Common myeloid progenitor, CD34-positive (primary cell): Measurements from ENCODE around the gene TPRKB.
"Not testable (repeated sequence)": the region's sequence is repeated elsewhere in the genome, so short reads cannot be mapped to it uniquely, and the experiment has no call there.

Source experiments
- CTCF ChIA-PET: fragments of 350-600 bp; sonication (Branson Sonifier 250); formaldehyde crosslinking; loops from one replicate; lab custom pipeline; 2021; ENCODE audit warnings: antibody characterized with exemption; lab: Charles Lee
- POLR2A ChIA-PET: fragments of 350-600 bp; sonication (Branson Sonifier 250); formaldehyde crosslinking; loops from one replicate; lab custom pipeline; 2021; ENCODE audit warnings: antibody characterized with exemption; lab: Charles Lee
- DNase-seq, 3 donors: peaks; one replicate each; pipeline versions ENCODE4 v3.0.0 to v3.0.0-alpha.2; 2013
- H3K27ac ChIP-seq, 2 experiments: 1 replicate in 1 of 2; 2 replicates in 1 of 2; pipeline ENCODE4 v1.7.0; 2013; ENCODE audit warnings: inconsistent platforms in 2 of 2, low read length in 2 of 2, mild to moderate bottlenecking in 2 of 2, low read depth in 1 of 2, moderate library complexity in 1 of 2; ENCODE audit not compliant: severe bottlenecking in 2 of 2, insufficient read depth in 1 of 2, poor library complexity in 1 of 2
- H3K27me3 ChIP-seq, 5 experiments: replicated peaks in 2 of 5; 1 replicate in 3 of 5; 2 replicates in 2 of 5; pipeline versions ENCODE4 v1.6.1 to v1.7.0; 2013; ENCODE audit warnings: low read length in 4 of 5, mild to moderate bottlenecking in 2 of 5, moderate library complexity in 2 of 5, inconsistent platforms in 1 of 5; ENCODE audit not compliant: insufficient read depth in 5 of 5, control insufficient read depth in 4 of 5
- H3K36me3 ChIP-seq, 4 experiments: 1 replicate in 2 of 4; 2 replicates in 2 of 4; pipeline versions ENCODE4 v1.6.1 to v1.7.0; 2013; ENCODE audit warnings: low read length in 3 of 4, control low read depth in 1 of 4, mild to moderate bottlenecking in 1 of 4; ENCODE audit not compliant: control insufficient read depth in 4 of 4, insufficient read depth in 4 of 4
- H3K4me1 ChIP-seq, 4 experiments: 1 replicate in 3 of 4; 2 replicates in 1 of 4; pipeline versions ENCODE4 v1.6.1 to v1.7.1; 2013; ENCODE audit warnings: low read length in 3 of 4, mild to moderate bottlenecking in 3 of 4, control low read depth in 1 of 4, inconsistent platforms in 1 of 4, moderate library complexity in 1 of 4; ENCODE audit not compliant: control insufficient read depth in 4 of 4, insufficient read depth in 4 of 4; ENCODE audit errors: control extremely low read depth in 1 of 4
- H3K4me3 ChIP-seq, 7 experiments: 1 replicate in 4 of 7; 2 replicates in 3 of 7; pipeline versions ENCODE4 v1.5.1 to v1.7.0; 2013; ENCODE audit warnings: mild to moderate bottlenecking in 7 of 7, low read length in 6 of 7, moderate library complexity in 6 of 7, inconsistent platforms in 2 of 7, low read depth in 2 of 7, control low read depth in 1 of 7; ENCODE audit not compliant: insufficient read depth in 4 of 7, control insufficient read depth in 1 of 7; ENCODE audit errors: extremely low read depth in 1 of 7
- H3K9me3 ChIP-seq, 5 experiments: 1 replicate in 4 of 5; 2 replicates in 1 of 5; pipeline versions ENCODE4 v1.6.1 to v1.7.1; 2013; ENCODE audit warnings: low read length in 4 of 5, mild to moderate bottlenecking in 2 of 5, inconsistent platforms in 1 of 5, low read depth in 1 of 5, moderate library complexity in 1 of 5; ENCODE audit not compliant: control insufficient read depth in 4 of 5, insufficient read depth in 2 of 5; ENCODE audit errors: control extremely low read depth in 1 of 5
- WGBS: methylation state at CpG from one replicate; pipeline ENCODE4 v1.1.5; 2013; ENCODE audit not compliant: insufficient coverage; 5-methylcytosine and 5-hydroxymethylcytosine counted together

Gene TPRKB

DNA sequence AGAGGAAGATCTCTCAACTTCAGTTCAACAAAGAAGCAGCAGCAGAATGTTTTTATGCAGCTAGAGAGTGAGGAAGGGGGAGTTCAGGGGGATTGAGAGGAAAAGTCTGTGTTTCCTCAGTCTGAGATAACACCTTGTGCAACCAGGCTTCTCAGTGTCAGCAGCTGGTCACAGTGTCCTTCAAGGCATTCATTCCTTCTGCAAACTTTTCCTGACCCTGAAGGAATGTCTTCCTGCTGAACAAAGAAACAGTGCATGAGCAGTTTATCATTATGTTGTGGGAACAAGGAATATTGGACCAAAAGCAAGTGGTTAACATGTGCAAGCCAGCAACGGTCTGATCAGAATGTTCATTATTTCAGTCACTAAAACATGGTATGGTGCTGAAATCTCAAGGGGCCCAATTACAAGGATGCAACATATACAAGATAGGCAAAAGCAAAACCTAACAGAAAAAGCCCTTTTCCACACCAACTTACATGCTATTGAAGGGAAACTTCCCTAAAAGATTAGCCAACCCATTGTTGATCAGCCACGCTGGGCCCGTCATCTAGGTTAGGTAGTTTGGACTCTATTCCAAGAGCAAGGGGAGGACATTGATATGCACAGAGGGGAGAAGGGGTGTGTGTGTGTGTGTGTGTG is 34.2 kb downstream of the TPRKB start:
- Histone ChIP-seq H3K4me1 (peaks cover 9 to 73% (median 59%) of the 10 kb centered on the region in 4 experiments), H3K27ac (peak overlapping the region in 1 of 2 experiments; percentile 66), H3K4me3 (peak overlapping the region in 2 of 7 experiments; percentile 6 to 31)
- peak in 2 of 3 donors; percentile 31 to 56 for DNase-seq
- POLR2A ChIA-PET, result interaction anchor here (0.6 kb wide), 1 partner anchor 417 kb away, joined by 4 read pairs; no protein-coding TSS in a partner anchor
- H3K9me3 ChIP-seq, CTCF ChIA-PET, H3K27me3 ChIP-seq, H3K36me3 ChIP-seq: not testable (repeated sequence)
- WGBS, result 0% methylated on average over 1 of the region's 3 CpGs

DNA sequence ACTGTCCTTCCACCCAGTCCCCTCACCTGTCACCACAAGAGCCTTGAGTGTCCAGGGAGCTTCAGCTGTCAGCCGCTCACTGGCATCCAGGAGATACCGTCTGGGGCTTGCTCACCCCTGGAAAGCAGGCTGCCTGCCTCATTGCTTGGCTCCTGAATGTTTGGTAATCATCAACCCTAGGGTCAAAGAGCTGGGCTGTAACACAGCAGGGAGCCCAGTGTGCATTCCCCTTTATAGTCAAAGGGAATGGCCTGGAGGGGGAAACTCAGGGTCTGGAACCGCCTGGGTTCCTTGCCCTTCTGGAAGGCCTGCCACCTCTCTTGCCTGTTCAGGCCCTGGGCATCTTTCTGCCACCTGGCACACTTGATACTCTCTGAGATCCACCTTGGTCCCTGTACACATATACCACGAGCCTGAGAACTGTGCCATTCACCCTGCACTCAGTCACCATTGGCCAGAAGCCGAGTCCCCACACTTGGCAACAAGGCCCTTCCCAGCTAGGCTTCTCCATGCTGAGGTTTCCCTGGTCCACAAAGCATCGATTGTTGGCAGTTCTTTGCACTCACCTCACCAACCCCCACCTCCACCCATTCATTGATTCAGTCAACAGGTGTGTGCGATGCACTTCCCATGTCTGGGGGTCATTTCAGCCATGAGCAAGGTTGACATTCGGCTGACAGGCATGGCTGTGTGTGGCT is 35.0 kb downstream of the TPRKB start:
- DNase-seq, result peak in 1 of 3 donors; percentile 9
- no peaks in the 10 kb centered on the region for H3K27me3 ChIP-seq
- ChIA-PET POLR2A (no interaction called here), CTCF (interaction anchor here (2.4 kb wide), 1 partner anchor 12 kb away, joined by 12 read pairs; no protein-coding TSS in a partner anchor)
- peak overlapping the region in 3 of 7 experiments; percentile 6 to 46 (median 31) for H3K4me3 ChIP-seq
- H3K9me3 ChIP-seq, result peaks cover 0 to 5% (median 0%) of the 10 kb centered on the region in 5 experiments
- H3K36me3 ChIP-seq, result no peaks in the 10 kb centered on the region
- H3K27ac ChIP-seq, result peak overlapping the region in 1 of 2 experiments; percentile 66
- peaks cover 9 to 65% (median 55%) of the 10 kb centered on the region in 4 experiments for H3K4me1 ChIP-seq
- WGBS, result 69% methylated on average over 5 of the region's 8 CpGs

DNA sequence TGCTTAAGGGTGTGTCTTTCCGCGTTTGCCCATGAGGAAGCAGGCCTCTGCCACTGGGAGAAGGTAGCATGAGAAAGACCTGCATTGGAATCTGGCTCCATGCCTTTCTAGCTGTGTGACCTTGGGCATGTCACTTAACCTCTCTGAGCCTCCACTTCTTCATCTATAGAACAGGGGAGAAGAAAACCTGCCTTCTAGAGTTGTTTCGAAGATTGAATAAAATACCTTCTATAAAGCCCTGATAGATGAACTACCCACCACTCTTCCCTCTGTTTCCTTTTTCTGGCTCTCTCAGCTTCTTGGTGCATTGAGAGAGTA is 35.7 kb downstream of the TPRKB start:
- POLR2A ChIA-PET, H3K36me3 ChIP-seq, H3K9me3 ChIP-seq, DNase-seq, H3K27me3 ChIP-seq, H3K27ac ChIP-seq: not testable (repeated sequence)
- peaks cover 9 to 60% (median 53%) of the 10 kb centered on the region in 4 experiments for H3K4me1 ChIP-seq
- WGBS, result 40% methylated on average over 1 of the region's 3 CpGs
- peak overlapping the region in 1 of 7 experiments; percentile 12 for H3K4me3 ChIP-seq
- CTCF ChIA-PET, result interaction anchor here (2.4 kb wide), 1 partner anchor 11 kb away, joined by 12 read pairs; no protein-coding TSS in a partner anchor

GRCh38 chr2:73700661-73701447 is 36.3 kb downstream of the TPRKB start:
- ChIA-PET CTCF (interaction anchor here (0.8 to 2.4 kb wide), 2 partner anchors 11 to 31 kb away, joined by 3 to 12 read pairs; no protein-coding TSS in a partner anchor), POLR2A (no interaction called here)
- Histone ChIP-seq H3K9me3 (peaks cover 0 to 5% (median 0%) of the 10 kb centered on the region in 5 experiments), H3K4me1 (peaks cover 9 to 59% (median 53%) of the 10 kb centered on the region in 4 experiments), H3K27ac (peak overlapping the region; percentile 35 to 65), H3K36me3 (no peaks in the 10 kb centered on the region), H3K4me3 (peak overlapping the region in 2 of 7 experiments; percentile 29 to 41), H3K27me3 (no peaks in the 10 kb centered on the region)
- DNase-seq, result peak; percentile 74 to 86 (median 85)
- WGBS, result 27% methylated on average over 19 of the region's 23 CpGs

DNA sequence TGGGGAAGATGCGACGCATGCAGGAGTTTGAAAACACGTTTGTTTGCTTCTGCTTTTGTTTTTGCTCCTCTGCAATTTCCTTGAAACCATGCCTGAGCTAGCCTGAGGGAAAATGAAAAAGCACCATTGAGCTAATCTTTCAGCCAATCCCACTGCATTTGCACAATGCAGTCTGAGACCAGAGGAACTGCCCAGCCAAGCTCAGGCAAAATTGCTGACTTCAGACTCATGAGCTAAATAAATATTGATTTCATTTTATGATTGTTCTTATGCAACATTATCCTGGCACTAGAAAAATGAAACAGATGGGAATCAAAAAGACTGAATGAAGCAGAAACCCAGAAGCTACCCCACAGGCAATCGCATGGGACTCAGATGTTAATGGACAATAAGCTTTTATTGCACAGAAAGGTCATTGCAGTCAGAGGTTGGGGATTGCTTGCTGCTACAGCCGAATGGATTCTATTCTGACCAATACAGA is 37.0 kb downstream of the TPRKB start:
- Histone ChIP-seq H3K4me3 (peak overlapping the region in 1 of 7 experiments; percentile 29), H3K36me3 (no peaks in the 10 kb centered on the region), H3K27me3 (no peaks in the 10 kb centered on the region), H3K9me3 (peaks cover 0 to 5% (median 0%) of the 10 kb centered on the region in 5 experiments), H3K27ac (no peak overlapping the region), H3K4me1 (peaks cover 9 to 53% (median 50%) of the 10 kb centered on the region in 4 experiments)
- 39% methylated on average over 5 of the region's 5 CpGs for WGBS
- ChIA-PET POLR2A (no interaction called here), CTCF (interaction anchor here (0.8 to 2.4 kb wide), 2 partner anchors 10 to 31 kb away, joined by 3 to 12 read pairs; no protein-coding TSS in a partner anchor)
- peak in 2 of 3 donors; percentile 35 to 47 for DNase-seq

DNA sequence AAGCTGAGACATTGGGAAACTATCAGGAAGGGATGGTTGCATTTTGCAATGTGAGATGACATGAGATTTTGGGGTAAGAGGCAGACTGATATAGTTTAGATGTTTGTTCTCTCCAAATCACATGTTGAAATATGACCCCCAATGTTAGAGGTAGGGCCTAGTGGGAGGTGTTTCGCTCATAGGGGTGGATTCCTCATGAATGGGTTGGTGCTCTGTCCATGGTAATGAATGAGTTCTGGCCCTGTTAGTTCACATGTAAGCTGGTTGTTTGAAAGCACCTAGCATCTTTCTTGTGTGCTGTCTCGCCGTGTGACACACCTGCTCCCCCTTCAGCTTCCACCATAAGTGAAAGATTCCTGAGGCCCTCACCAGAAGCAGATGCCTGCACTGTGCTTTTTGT is 37.7 kb downstream of the TPRKB start:
- peaks cover 5 to 45% (median 43%) of the 10 kb centered on the region in 4 experiments for H3K4me1 ChIP-seq
- POLR2A ChIA-PET, result no interaction called here

More for the DNA sequence above, 37.7 kb downstream of the TPRKB start:
- peaks cover 0 to 5% (median 0%) of the 10 kb centered on the region in 5 experiments for H3K9me3 ChIP-seq
- WGBS, result no CpG with 5 or more reads among the region's 3 CpGs
- H3K36me3 ChIP-seq, result no peaks in the 10 kb centered on the region
- DNase-seq, result no peak
- H3K27me3 ChIP-seq, result no peaks in the 10 kb centered on the region
- CTCF ChIA-PET, result no interaction called here
- no peak overlapping the region for H3K4me3 ChIP-seq
- H3K27ac ChIP-seq, result no peak overlapping the region
